Keratinocyte (primary cell): ENCODE data around the gene CDCP1. TPM values are rescaled to one million over a fixed set of nuclear protein-coding genes. Genes with fewer than 3 reads are reported as not detected.

Experiments used
- DNase-seq: peaks from one replicate; pipeline ENCODE4 v3.0.0-alpha.2; 2011; ENCODE audit warnings: low read depth, missing footprints, low spot score
- FAIRE-seq: peaks from 2 replicates; lab custom pipeline; 2011; peaks lifted over from hg19 to GRCh38; lab: Jason Lieb, UNC
- H2AFZ ChIP-seq: 2 replicates; pipeline ENCODE4 v1.6.0; 2012; ENCODE audit warnings: low read length, control low read depth, inconsistent platforms; ENCODE audit not compliant: control insufficient read depth
- H3K27ac ChIP-seq: 2 replicates; pipeline ENCODE4 v1.5.1; 2011; ENCODE audit warnings: low read length; ENCODE audit not compliant: control insufficient read depth, insufficient read depth
- H3K27me3 ChIP-seq: 3 replicates; pipeline ENCODE4 v1.6.0; 2011; ENCODE audit warnings: low read length; ENCODE audit not compliant: control insufficient read depth, insufficient read depth; ENCODE audit errors: extremely low read depth
- H3K36me3 ChIP-seq, 2 experiments: 2 replicates in 1 of 2; 3 replicates in 1 of 2; pipeline ENCODE4 v1.5.1; 2011; ENCODE audit warnings: low read length in 2 of 2, mild to moderate bottlenecking in 1 of 2; ENCODE audit not compliant: control insufficient read depth in 2 of 2, insufficient read depth in 2 of 2; ENCODE audit errors: extremely low read depth in 1 of 2
- H3K4me1 ChIP-seq: 3 replicates; pipeline ENCODE4 v1.5.1; 2011; ENCODE audit warnings: low read length; ENCODE audit not compliant: control insufficient read depth, insufficient read depth; ENCODE audit errors: extremely low read depth
- H3K4me2 ChIP-seq: 3 replicates; pipeline ENCODE4 v1.6.0; 2011; ENCODE audit warnings: low read depth, low read length; ENCODE audit not compliant: control insufficient read depth, insufficient read depth; ENCODE audit errors: extremely low read depth
- H3K4me3 ChIP-seq, 3 experiments: fragments of 200-600 bp in 1 of 3; sonication (generic) in 1 of 3; 2 replicates in 2 of 3; 3 replicates in 1 of 3; pipeline ENCODE4 v1.5.1; 2011 to 2016; ENCODE audit warnings: low read length in 3 of 3, mild to moderate bottlenecking in 3 of 3, control low read depth in 2 of 3, inconsistent platforms in 1 of 3, low read depth in 1 of 3, mixed read lengths in 1 of 3, mixed run types in 1 of 3, moderate library complexity in 1 of 3; ENCODE audit not compliant: control insufficient read depth in 2 of 3, insufficient read depth in 2 of 3; ENCODE audit errors: extremely low read depth in 1 of 3
- H3K79me2 ChIP-seq: 2 replicates; pipeline ENCODE4 v1.6.0; 2012; ENCODE audit warnings: low read length; ENCODE audit not compliant: control insufficient read depth, insufficient read depth
- H3K9ac ChIP-seq: 3 replicates; pipeline ENCODE4 v1.6.0; 2011; ENCODE audit warnings: low read length; ENCODE audit not compliant: control insufficient read depth, insufficient read depth; ENCODE audit errors: extremely low read depth
- H3K9me1 ChIP-seq: 3 replicates; pipeline ENCODE4 v1.6.0; 2011; ENCODE audit warnings: low read length; ENCODE audit not compliant: control insufficient read depth, insufficient read depth; ENCODE audit errors: extremely low read depth
- H3K9me3 ChIP-seq: 2 replicates; pipeline ENCODE4 v1.5.1; 2012; ENCODE audit warnings: low read depth, low read length; ENCODE audit not compliant: control insufficient read depth
- H4K20me1 ChIP-seq: 3 replicates; pipeline ENCODE4 v1.6.0; 2011; ENCODE audit warnings: low read length; ENCODE audit not compliant: control insufficient read depth, insufficient read depth; ENCODE audit errors: extremely low read depth
- CTCF ChIP-seq, 3 experiments: IDR thresholded peaks in 1 of 3; conservative IDR thresholded peaks in 1 of 3; optimal IDR thresholded peaks in 1 of 3; 2 replicates in 2 of 3; 3 replicates in 1 of 3; pipeline versions ENCODE3 to v1.5.1; 2011; ENCODE audit warnings: low read length in 3 of 3, mild to moderate bottlenecking in 3 of 3, moderate library complexity in 2 of 3, control low read depth in 1 of 3, inconsistent platforms in 1 of 3; ENCODE audit not compliant: insufficient read depth in 2 of 3; ENCODE audit errors: extremely low read depth in 1 of 3
- EZH2 ChIP-seq: IDR thresholded peaks from one replicate; pipeline ENCODE4 v1.6.1; 2012; ENCODE audit warnings: inconsistent platforms, mild to moderate bottlenecking, low read length, moderate library complexity
- dilution Hi-C: fragments of 300-500 bp; cut with MboI; formaldehyde crosslinking; loops from one replicate; pipeline ENCODE4 v1.7.0; 2020; ENCODE audit warnings: low sequenced_read_pairs; ENCODE audit not compliant: extremely low pct_ligation_motif_present
- polyA plus RNA-seq, 5 experiments: library from polyadenylated mRNA; depleted of rRNA in 3 of 5; stranded (reverse) in 3 of 5; stranded (forward) in 1 of 5; unstranded in 1 of 5; fragments of >200 nt; gene quantifications; 1 replicate in 1 of 5; 2 replicates in 3 of 5; 3 replicates in 1 of 5; pipeline versions ENCODE4 v1.2.1 to v1.2.3, GENCODE V29; 2011 to 2012; ENCODE audit warnings: missing spikeins in 2 of 5, low read depth in 1 of 5, low replicate concordance in 1 of 5

The CDCP1 gene
- polyA plus RNA-seq, 1 donor (not counting 4 experiments of a cell fraction or from before 2014, with no cell fraction given): 85.8 TPM

GRCh38 chr3:45055411-45056143 is 90.6 kb downstream of the CDCP1 start:
- DNase-seq: no peak
- H3K9me1 ChIP-seq: peaks cover 2% of the 10 kb centered on the region
- no peak overlapping the region for H2AFZ ChIP-seq
- FAIRE-seq: peak; percentile 65
- no peak overlapping the region for H3K4me2 ChIP-seq
- H3K4me1 ChIP-seq: peaks cover 33% of the 10 kb centered on the region
- H3K79me2 ChIP-seq: no peaks in the 10 kb centered on the region
- H3K4me3 ChIP-seq: no peak overlapping the region
- H3K36me3 ChIP-seq: no peaks in the 10 kb centered on the region
- no peaks in the 10 kb centered on the region for H3K27me3 ChIP-seq
- H4K20me1 ChIP-seq: no peaks in the 10 kb centered on the region
- dilution Hi-C loops: no loop called here
- no peaks in the 10 kb centered on the region for H3K9me3 ChIP-seq
- no peak overlapping the region for H3K9ac ChIP-seq
- peak overlapping the region; percentile 13 for H3K27ac ChIP-seq
- TF ChIP-seq EZH2 (no peak), CTCF (optimal IDR thresholded peaks at IDR 0.05 in 1 of 3, IDR thresholded peaks at IDR 0.05 in 1 of 3, conservative IDR thresholded peaks at IDR 0.05 in 1 of 3; ENCODE audit: extremely low read depth in 1 of 3, insufficient read depth in 2 of 3, low read length in 3 of 3) (peak in 1 of 3 experiments; percentile 56)

DNA sequence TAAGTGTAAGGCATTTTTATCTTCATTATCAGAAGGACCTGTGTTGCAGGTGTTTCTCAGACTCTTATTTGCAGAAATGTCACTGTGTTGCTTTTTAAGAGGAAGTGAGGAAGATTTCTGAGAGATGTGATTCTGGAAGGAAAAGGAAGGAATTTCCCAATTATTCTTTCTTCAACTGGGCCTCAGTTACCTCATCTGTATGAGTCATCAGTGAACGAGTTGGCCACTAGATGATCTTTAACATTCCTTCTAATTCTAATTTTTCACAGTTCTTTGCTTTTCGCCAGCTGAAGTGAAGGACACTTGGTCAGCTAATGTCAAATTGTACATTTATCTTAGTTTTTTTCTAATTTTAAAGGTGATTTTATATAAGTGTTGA is 91.2 kb downstream of the CDCP1 start:
- Histone ChIP-seq H3K27ac (no peak overlapping the region), H3K36me3 (no peaks in the 10 kb centered on the region), H3K9ac (no peak overlapping the region), H3K9me1 (peaks cover 2% of the 10 kb centered on the region), H4K20me1 (no peaks in the 10 kb centered on the region), H3K9me3 (no peaks in the 10 kb centered on the region), H3K4me2 (peak overlapping the region; percentile 8), H3K4me1 (peaks cover 33% of the 10 kb centered on the region), H3K79me2 (no peaks in the 10 kb centered on the region), H3K4me3 (no peak overlapping the region), H3K27me3 (no peaks in the 10 kb centered on the region), H2AFZ (no peak overlapping the region)
- TF ChIP-seq CTCF (optimal IDR thresholded peaks at IDR 0.05 in 1 of 3, IDR thresholded peaks at IDR 0.05 in 1 of 3, conservative IDR thresholded peaks at IDR 0.05 in 1 of 3; ENCODE audit: extremely low read depth in 1 of 3, insufficient read depth in 2 of 3, low read length in 3 of 3): no peak
- TF ChIP-seq EZH2: no peak
- no peak for FAIRE-seq
- dilution Hi-C loops: no loop called here
- DNase-seq: no peak
